Upper lobe of left lung (tissue), 6 donors: Measurements from ENCODE around the gene VEPH1. TPM values are rescaled to one million over a fixed set of nuclear protein-coding genes. Genes with fewer than 3 reads are reported as not detected.

Experiments used
- ATAC-seq, 2 donors: fragments of 200-7000 bp; cut with Tn5 transposase; one replicate each; pipeline ENCODE4 v1.9.1; 2022; ENCODE audit warnings: mild to moderate bottlenecking in 2 of 2, moderate library complexity in 2 of 2; ENCODE audit not compliant: low FRiP score in 2 of 2
- DNase-seq, 2 donors: peaks; one replicate each; pipeline ENCODE4 v3.0.0-alpha.2; 2019 to 2020
- H3K27ac ChIP-seq, 4 donors: fragments of 200-600 bp; sonication (generic); one replicate each; pipeline ENCODE4 v1.5.1; 2016 to 2019
- H3K27me3 ChIP-seq, 4 donors: fragments of 200-600 bp; sonication (generic); one replicate each; pipeline ENCODE4 v1.5.1; 2017 to 2019
- H3K36me3 ChIP-seq, 4 donors: fragments of 200-600 bp; sonication (generic); one replicate each; pipeline ENCODE4 v1.5.1; 2016 to 2019
- H3K4me1 ChIP-seq, 4 donors: fragments of 200-600 bp; sonication (generic); one replicate each; pipeline ENCODE4 v1.5.1; 2018 to 2019
- H3K4me3 ChIP-seq, 4 donors: fragments of 200-600 bp; sonication (generic); one replicate each; pipeline ENCODE4 v1.5.1; 2017 to 2019; ENCODE audit warnings: mild to moderate bottlenecking in 2 of 4, moderate library complexity in 1 of 4
- H3K9me3 ChIP-seq, 4 donors: fragments of 200-600 bp; sonication (generic); one replicate each; pipeline ENCODE4 v1.5.1; 2018 to 2019
- EP300 ChIP-seq, 4 donors: sonication (generic); formaldehyde crosslinking; IDR thresholded peaks; one replicate each; pipeline ENCODE4 v1.5.1; 2017; ENCODE audit warnings: antibody characterized with exemption in 4 of 4, control low read depth in 2 of 4
- POLR2A ChIP-seq, 4 donors: fragments of 450-650 bp; IDR thresholded peaks; one replicate each; pipeline ENCODE4 v1.5.1; 2016 to 2017; ENCODE audit warnings: antibody characterized with exemption in 4 of 4, mild to moderate bottlenecking in 2 of 4
- POLR2AphosphoS5 ChIP-seq, 2 donors: sonication (generic); formaldehyde crosslinking; IDR thresholded peaks; one replicate each; pipeline ENCODE4 v1.5.1; 2017; ENCODE audit warnings: antibody characterized with exemption in 2 of 2
- WGBS, 2 donors: methylation state at CpG; one replicate each; pipeline ENCODE4 v1.1.5; 2017 to 2018; 5-methylcytosine and 5-hydroxymethylcytosine counted together
- total RNA-seq, 6 donors: library from RNA; depleted of rRNA in 4 of 6; stranded (reverse); fragments of >200 nt in 4 of 6; gene quantifications; one replicate each; pipeline versions ENCODE4 v1.1.0 to v1.2.1, GENCODE V29; 2016 to 2021
- TF ChIP-seq, protein P1 (sequence below), 6 experiments: fragments of 450-650 bp in 4 of 6; fragments of 200-600 bp in 2 of 6; sonication (generic) in 2 of 6; IDR thresholded peaks; one replicate each; pipeline ENCODE4 v1.5.1; 2016 to 2019; ENCODE audit warnings: antibody characterized with exemption in 6 of 6
- donor health status: DM: no; HTN: no; CAD: no; lungs with moderate emphysema.
- donor health status: DM: no; HTN: yes; CAD: no; lungs with severe emphysema.

Gene VEPH1
- total RNA-seq, 6 donors from 2014 or later: 78.6 to 229 (median 178) TPM

DNA sequence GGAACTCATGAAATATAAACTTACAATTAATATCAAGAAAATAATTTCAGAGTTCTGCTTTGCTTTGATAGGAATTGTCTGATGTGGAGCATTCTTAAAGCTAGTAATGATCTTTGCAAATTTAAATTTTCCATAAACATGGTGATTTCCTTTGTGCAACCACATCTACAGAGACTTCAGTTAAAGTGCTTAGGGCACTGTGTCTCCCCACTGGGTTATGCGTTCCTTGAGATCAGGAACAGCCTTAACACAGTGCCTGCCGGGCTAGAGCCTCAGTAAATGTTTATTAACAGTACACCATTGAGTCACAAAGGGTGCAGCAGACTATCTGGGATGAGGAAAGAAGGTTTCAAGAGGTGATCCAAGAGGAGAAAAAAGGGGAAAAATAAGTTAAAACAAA, 235.2 kb downstream of the VEPH1 start:
- Histone ChIP-seq H3K4me3 (no peak overlapping the region), H3K27me3 (no peaks in the 10 kb centered on the region), H3K9me3 (no peaks in the 10 kb centered on the region), H3K27ac (no peak overlapping the region), H3K36me3 (no peaks in the 10 kb centered on the region), H3K4me1 (no peaks in the 10 kb centered on the region)
- TF ChIP-seq POLR2A (IDR thresholded peaks at IDR 0.05): no peak
- no peak for TF ChIP-seq EP300 (IDR thresholded peaks at IDR 0.05)
- no peak for TF ChIP-seq POLR2AphosphoS5 (IDR thresholded peaks at IDR 0.05)
- TF ChIP-seq, protein P1, sequence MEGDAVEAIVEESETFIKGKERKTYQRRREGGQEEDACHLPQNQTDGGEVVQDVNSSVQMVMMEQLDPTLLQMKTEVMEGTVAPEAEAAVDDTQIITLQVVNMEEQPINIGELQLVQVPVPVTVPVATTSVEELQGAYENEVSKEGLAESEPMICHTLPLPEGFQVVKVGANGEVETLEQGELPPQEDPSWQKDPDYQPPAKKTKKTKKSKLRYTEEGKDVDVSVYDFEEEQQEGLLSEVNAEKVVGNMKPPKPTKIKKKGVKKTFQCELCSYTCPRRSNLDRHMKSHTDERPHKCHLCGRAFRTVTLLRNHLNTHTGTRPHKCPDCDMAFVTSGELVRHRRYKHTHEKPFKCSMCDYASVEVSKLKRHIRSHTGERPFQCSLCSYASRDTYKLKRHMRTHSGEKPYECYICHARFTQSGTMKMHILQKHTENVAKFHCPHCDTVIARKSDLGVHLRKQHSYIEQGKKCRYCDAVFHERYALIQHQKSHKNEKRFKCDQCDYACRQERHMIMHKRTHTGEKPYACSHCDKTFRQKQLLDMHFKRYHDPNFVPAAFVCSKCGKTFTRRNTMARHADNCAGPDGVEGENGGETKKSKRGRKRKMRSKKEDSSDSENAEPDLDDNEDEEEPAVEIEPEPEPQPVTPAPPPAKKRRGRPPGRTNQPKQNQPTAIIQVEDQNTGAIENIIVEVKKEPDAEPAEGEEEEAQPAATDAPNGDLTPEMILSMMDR (IDR thresholded peaks at IDR 0.05): no peak
- no peak for ATAC-seq
- WGBS, 2 donors: 84 to 85% methylated on average over 2 of the region's 2 CpGs
- DNase-seq: no peak

DNA sequence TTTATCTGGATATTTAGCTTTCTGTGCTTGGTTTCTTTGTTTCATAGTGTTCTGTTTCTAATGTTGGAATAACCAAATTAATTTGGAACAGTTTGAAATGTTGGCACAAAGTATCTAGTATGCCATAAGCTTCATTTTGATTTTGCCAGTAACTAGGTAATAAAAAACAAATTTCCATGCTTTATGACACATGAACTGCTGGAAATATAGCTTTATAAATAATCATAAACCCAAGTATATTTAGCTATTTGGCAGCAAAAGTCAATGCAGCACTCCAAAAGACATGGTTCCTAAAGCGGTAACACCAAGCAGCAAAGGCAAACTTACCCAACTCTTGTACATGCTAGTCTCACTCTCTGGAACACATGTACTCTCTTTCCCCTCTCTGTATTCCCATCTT, 237.3 kb downstream of the VEPH1 start:
- 100% methylated on average over 1 of the region's 1 CpG for WGBS, 2 donors
- no peaks in the 10 kb centered on the region for H3K9me3 ChIP-seq
- ATAC-seq (no peak), DNase-seq (no peak)
- no peaks in the 10 kb centered on the region for H3K27me3 ChIP-seq
- no peak for TF ChIP-seq EP300 (IDR thresholded peaks at IDR 0.05)
- TF ChIP-seq POLR2A (IDR thresholded peaks at IDR 0.05): no peak
- no peak for TF ChIP-seq POLR2AphosphoS5 (IDR thresholded peaks at IDR 0.05)
- TF ChIP-seq, protein P1 (IDR thresholded peaks at IDR 0.05): no peak
- H3K27ac ChIP-seq: no peak overlapping the region
- no peaks in the 10 kb centered on the region for H3K36me3 ChIP-seq
- no peaks in the 10 kb centered on the region for H3K4me1 ChIP-seq
- H3K4me3 ChIP-seq: no peak overlapping the region

DNA sequence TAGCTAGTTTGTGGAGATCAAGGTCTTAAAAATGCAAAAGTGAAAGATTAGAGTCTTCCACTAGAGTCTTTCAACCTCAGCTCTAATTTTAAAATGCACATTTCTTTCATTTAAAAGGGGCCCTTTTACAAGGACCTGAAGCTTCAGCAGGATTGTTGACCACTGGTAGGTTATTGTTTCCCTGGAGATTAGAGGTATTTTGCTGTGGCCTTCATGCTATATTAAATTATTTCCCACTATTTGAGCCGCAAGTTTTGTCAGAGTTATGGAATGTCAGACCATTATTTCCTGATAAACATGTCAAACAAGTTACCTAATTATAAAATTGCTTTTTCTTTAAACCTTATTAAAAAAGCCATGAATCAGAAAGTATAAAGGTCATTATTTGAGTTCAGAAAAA, 240.2 kb downstream of the VEPH1 start:
- no peaks in the 10 kb centered on the region for H3K9me3 ChIP-seq
- H3K27me3 ChIP-seq: no peaks in the 10 kb centered on the region
- H3K4me1 ChIP-seq: no peaks in the 10 kb centered on the region
- H3K27ac ChIP-seq: no peak overlapping the region
- H3K36me3 ChIP-seq: no peaks in the 10 kb centered on the region
- WGBS, 2 donors: 69 to 78% methylated on average over 1 of the region's 1 CpG
- DNase-seq (no peak), ATAC-seq (no peak)
- H3K4me3 ChIP-seq: no peak overlapping the region
- TF ChIP-seq EP300 (IDR thresholded peaks at IDR 0.05): no peak
- no peak for TF ChIP-seq POLR2A (IDR thresholded peaks at IDR 0.05)
- TF ChIP-seq POLR2AphosphoS5 (IDR thresholded peaks at IDR 0.05): no peak
- TF ChIP-seq, protein P1 (IDR thresholded peaks at IDR 0.05): no peak

DNA sequence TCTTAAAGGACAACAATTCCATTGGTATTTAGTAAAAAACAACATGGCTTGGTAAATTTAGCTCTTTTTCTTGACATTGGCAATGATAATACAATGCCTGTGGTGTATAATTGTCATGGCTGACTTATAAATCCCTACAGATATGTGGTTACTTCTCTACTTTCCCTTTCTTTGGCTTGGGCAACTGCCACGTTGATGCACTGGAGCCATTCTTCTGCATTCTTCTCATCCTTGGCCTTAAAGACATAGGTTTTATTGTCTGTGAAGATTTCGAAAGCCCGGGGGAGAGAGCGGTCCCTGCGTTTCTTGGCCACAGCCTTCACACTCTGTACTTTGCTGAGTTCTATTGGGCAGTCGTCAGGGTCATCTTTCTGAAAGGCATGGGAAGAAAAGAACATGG, 242.2 kb downstream of the VEPH1 start:
- ATAC-seq (no peak), DNase-seq (no peak)
- Histone ChIP-seq H3K4me3 (no peak overlapping the region), H3K36me3 (no peaks in the 10 kb centered on the region), H3K4me1 (no peaks in the 10 kb centered on the region), H3K9me3 (no peaks in the 10 kb centered on the region), H3K27ac (no peak overlapping the region), H3K27me3 (no peaks in the 10 kb centered on the region)
- TF ChIP-seq POLR2A (IDR thresholded peaks at IDR 0.05): no peak
- TF ChIP-seq EP300 (IDR thresholded peaks at IDR 0.05): no peak
- no peak for TF ChIP-seq POLR2AphosphoS5 (IDR thresholded peaks at IDR 0.05)
- TF ChIP-seq, protein P1 (IDR thresholded peaks at IDR 0.05): no peak
- WGBS, 2 donors: 91 to 95% methylated on average over 6 of the region's 6 CpGs

DNA sequence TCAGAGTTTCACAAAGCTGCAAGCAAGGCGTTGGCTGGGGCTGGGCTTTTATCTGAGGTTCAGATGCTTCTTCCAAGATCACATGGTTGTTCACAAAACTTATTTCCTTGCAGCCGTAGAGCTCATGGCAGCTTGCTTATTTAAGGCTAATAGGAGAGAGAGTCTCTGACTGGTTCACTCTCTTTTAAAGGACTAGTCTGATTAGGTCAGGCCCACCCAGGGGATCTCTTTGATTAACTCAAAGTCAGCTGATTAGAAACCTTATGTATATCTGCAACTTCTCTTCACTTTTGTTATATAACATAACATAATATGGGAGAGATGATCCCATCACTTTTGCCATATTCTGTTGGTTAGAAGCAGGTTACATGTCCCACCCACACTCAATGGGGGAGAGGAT, 243.4 kb downstream of the VEPH1 start:
- no peaks in the 10 kb centered on the region for H3K36me3 ChIP-seq
- DNase-seq (no peak), ATAC-seq (no peak)
- no peak overlapping the region for H3K27ac ChIP-seq
- TF ChIP-seq POLR2A (IDR thresholded peaks at IDR 0.05) (no peak), POLR2AphosphoS5 (IDR thresholded peaks at IDR 0.05) (no peak), EP300 (IDR thresholded peaks at IDR 0.05) (no peak)
- TF ChIP-seq, protein P1 (IDR thresholded peaks at IDR 0.05): no peak
- H3K4me3 ChIP-seq: no peak overlapping the region
- no peaks in the 10 kb centered on the region for H3K9me3 ChIP-seq
- H3K4me1 ChIP-seq: no peaks in the 10 kb centered on the region
- no peaks in the 10 kb centered on the region for H3K27me3 ChIP-seq
- 89 to 92% methylated on average over 2 of the region's 2 CpGs for WGBS, 2 donors
